ENCODE data around the gene ILKAP. TPM values are rescaled to one million over a fixed set of nuclear protein-coding genes. Genes with fewer than 3 reads are reported as not detected.

The ILKAP gene
- total and polyA plus RNA-seq, 2 experiments from 2014 or later: 11.9 to 35.0 TPM

DNA sequence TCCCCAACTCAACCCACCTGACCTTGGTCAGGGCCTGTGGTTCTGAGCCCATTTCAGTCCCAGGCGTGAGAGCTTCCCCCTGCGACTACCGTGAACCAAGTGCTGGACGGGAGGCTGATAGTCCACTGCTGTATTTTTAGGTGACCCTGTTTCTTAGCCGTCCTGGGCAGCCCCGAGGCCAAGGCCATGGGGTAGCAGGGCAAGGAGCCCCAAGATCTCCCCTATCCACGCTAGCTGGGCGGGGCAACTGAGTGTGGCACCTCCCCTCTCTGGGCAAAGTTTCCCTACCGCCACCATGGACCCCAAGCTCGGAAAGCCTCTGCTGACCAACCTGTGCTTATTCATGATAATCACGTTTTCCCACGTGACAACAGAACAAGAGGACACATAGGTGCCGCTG is 65.6 kb downstream of the ILKAP start:
- no peak overlapping the region for H3K4me3 ChIP-seq
- no peaks in the 10 kb centered on the region for H3K36me3 ChIP-seq (ENCODE audit: low read depth)
- H3K4me2 ChIP-seq (ENCODE audit: unreplicated experiment): no peak overlapping the region
- in situ Hi-C loops (cut with MboI): no loop called here
- H4K20me1 ChIP-seq (ENCODE audit: insufficient read depth): no peaks in the 10 kb centered on the region
- 85 to 88% methylated on average over 13 of the region's 13 CpGs for WGBS, 2 experiments (ENCODE audit: low coverage in 1 of 2, low lambda C conversion rate in 2 of 2, missing lambda C conversion rate in 2 of 2)
- H3K9me2 ChIP-seq (ENCODE audit: insufficient read depth): no peaks in the 10 kb centered on the region
- peaks cover 4% of the 10 kb centered on the region; the same call in 1 of the 2 replicates for H3K4me1 ChIP-seq (ENCODE audit: insufficient read depth)
- no peak overlapping the region for H3K9ac ChIP-seq
- TF ChIP-seq EZH2phosphoT487 (IDR thresholded peaks at IDR 0.05; ENCODE audit: insufficient read depth, low read depth) (no peak), EZH2 (IDR thresholded peaks at IDR 0.05; ENCODE audit: insufficient read depth, poor library complexity, severe bottlenecking) (no peak)
- H3K79me2 ChIP-seq (ENCODE audit: insufficient read depth): no peaks in the 10 kb centered on the region
- H2AFZ ChIP-seq: no peak overlapping the region
- no peak for DNase-seq
- no peaks in the 10 kb centered on the region for H3F3A ChIP-seq (ENCODE audit: insufficient read depth)
- no peak overlapping the region for H3K27ac ChIP-seq
- no peaks in the 10 kb centered on the region for H3K9me3 ChIP-seq (ENCODE audit: low read depth)
- no peaks in the 10 kb centered on the region for H3K27me3 ChIP-seq (replicated peaks; ENCODE audit: insufficient read depth)

GRCh38 chr2:238136820-238137537 is 66.5 kb downstream of the ILKAP start:
- no peak overlapping the region for H3K27ac ChIP-seq
- in situ Hi-C loops (cut with MboI): no loop called here
- H3F3A ChIP-seq (ENCODE audit: insufficient read depth): no peaks in the 10 kb centered on the region
- DNase-seq: peak; percentile 72
- no peak overlapping the region for H3K4me2 ChIP-seq (ENCODE audit: unreplicated experiment)
- 26% methylated on average over 14 of the region's 14 CpGs for WGBS, 2 experiments (ENCODE audit: low coverage in 1 of 2, low lambda C conversion rate in 2 of 2, missing lambda C conversion rate in 2 of 2)
- peak overlapping the region; percentile 46 for H2AFZ ChIP-seq
- H3K9ac ChIP-seq: no peak overlapping the region
- H3K4me3 ChIP-seq: no peak overlapping the region
- no peaks in the 10 kb centered on the region for H3K9me2 ChIP-seq (ENCODE audit: insufficient read depth)
- H4K20me1 ChIP-seq (ENCODE audit: insufficient read depth): no peaks in the 10 kb centered on the region
- no peaks in the 10 kb centered on the region for H3K27me3 ChIP-seq (replicated peaks; ENCODE audit: insufficient read depth)
- H3K9me3 ChIP-seq (ENCODE audit: low read depth): no peaks in the 10 kb centered on the region
- TF ChIP-seq EZH2phosphoT487 (IDR thresholded peaks at IDR 0.05; ENCODE audit: insufficient read depth, low read depth) (no peak), EZH2 (IDR thresholded peaks at IDR 0.05; ENCODE audit: insufficient read depth, poor library complexity, severe bottlenecking) (no peak)
- H3K36me3 ChIP-seq (ENCODE audit: low read depth): no peaks in the 10 kb centered on the region
- H3K79me2 ChIP-seq (ENCODE audit: insufficient read depth): no peaks in the 10 kb centered on the region
- H3K4me1 ChIP-seq (ENCODE audit: insufficient read depth): peaks cover 4% of the 10 kb centered on the region; the same call in 1 of the 2 replicates

- Histone ChIP-seq H3K9me3 (ENCODE audit: low read depth) (no peaks in the 10 kb centered on the region), H3K9me2 (ENCODE audit: insufficient read depth) (no peaks in the 10 kb centered on the region), H3F3A (ENCODE audit: insufficient read depth) (no peaks in the 10 kb centered on the region), H3K27me3 (replicated peaks; ENCODE audit: insufficient read depth) (no peaks in the 10 kb centered on the region), H3K4me1 (ENCODE audit: insufficient read depth) (no peaks in the 10 kb centered on the region), H3K36me3 (ENCODE audit: low read depth) (no peaks in the 10 kb centered on the region), H3K79me2 (ENCODE audit: insufficient read depth) (no peaks in the 10 kb centered on the region), H3K4me3 (no peak overlapping the region), H3K4me2 (ENCODE audit: unreplicated experiment) (no peak overlapping the region), H3K27ac (no peak overlapping the region), H3K9ac (no peak overlapping the region), H2AFZ (no peak overlapping the region), H4K20me1 (ENCODE audit: insufficient read depth) (no peaks in the 10 kb centered on the region)
- no peak for DNase-seq
- in situ Hi-C loops (cut with MboI): no loop called here
- 85 to 89% methylated on average over 15 of the region's 15 CpGs for WGBS, 2 experiments (ENCODE audit: low coverage in 1 of 2, low lambda C conversion rate in 2 of 2, missing lambda C conversion rate in 2 of 2)
- TF ChIP-seq EZH2phosphoT487 (IDR thresholded peaks at IDR 0.05; ENCODE audit: insufficient read depth, low read depth): no peak
- no peak for TF ChIP-seq EZH2 (IDR thresholded peaks at IDR 0.05; ENCODE audit: insufficient read depth, poor library complexity, severe bottlenecking)
Measured at GRCh38 chr2:238135601-238136150, 67.8 kb downstream of the ILKAP start.

DNA sequence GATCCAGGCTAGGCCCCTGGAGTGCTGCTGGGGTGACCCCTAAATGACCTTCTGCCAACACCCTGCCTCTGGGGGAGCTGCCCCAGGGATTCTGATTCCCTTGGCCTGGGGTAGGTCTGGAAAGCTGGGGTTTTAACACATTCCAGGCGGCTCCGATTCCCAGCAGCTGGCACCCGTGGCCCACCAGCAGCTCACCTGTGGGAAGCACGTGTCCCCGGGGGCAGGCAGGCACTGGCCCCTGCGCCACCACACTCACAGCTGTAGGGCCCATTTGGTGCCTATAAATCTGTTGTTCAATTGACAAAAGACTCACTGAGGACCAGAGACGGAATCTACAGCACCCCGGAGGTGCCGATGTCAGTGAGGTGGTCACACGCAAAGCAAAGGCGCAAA is 69.1 kb downstream of the ILKAP start:
- TF ChIP-seq EZH2 (IDR thresholded peaks at IDR 0.05; ENCODE audit: insufficient read depth, poor library complexity, severe bottlenecking): no peak
- no peak for TF ChIP-seq EZH2phosphoT487 (IDR thresholded peaks at IDR 0.05; ENCODE audit: insufficient read depth, low read depth)
- no peaks in the 10 kb centered on the region for H3K27me3 ChIP-seq (replicated peaks; ENCODE audit: insufficient read depth)
- H3K9me3 ChIP-seq (ENCODE audit: low read depth): no peaks in the 10 kb centered on the region
- H3K27ac ChIP-seq: no peak overlapping the region
- 77 to 82% methylated on average over 11 of the region's 11 CpGs for WGBS, 2 experiments (ENCODE audit: low coverage in 1 of 2, low lambda C conversion rate in 2 of 2, missing lambda C conversion rate in 2 of 2)
- in situ Hi-C loops (cut with MboI): no loop called here
- DNase-seq: no peak
- no peaks in the 10 kb centered on the region for H3F3A ChIP-seq (ENCODE audit: insufficient read depth)
- H3K79me2 ChIP-seq (ENCODE audit: insufficient read depth): no peaks in the 10 kb centered on the region
- no peak overlapping the region for H3K9ac ChIP-seq
- no peaks in the 10 kb centered on the region for H3K9me2 ChIP-seq (ENCODE audit: insufficient read depth)
- no peaks in the 10 kb centered on the region for H4K20me1 ChIP-seq (ENCODE audit: insufficient read depth)
- H3K36me3 ChIP-seq (ENCODE audit: low read depth): no peaks in the 10 kb centered on the region
- H2AFZ ChIP-seq: no peak overlapping the region
- no peaks in the 10 kb centered on the region for H3K4me1 ChIP-seq (ENCODE audit: insufficient read depth)
- H3K4me3 ChIP-seq: no peak overlapping the region
- no peak overlapping the region for H3K4me2 ChIP-seq (ENCODE audit: unreplicated experiment)

Measured in GM23248 (cell line).